Bronchial epithelial cell (primary cell): ENCODE measurements around the gene NBPF14. TPM values are rescaled to one million over a fixed set of nuclear protein-coding genes. Genes with fewer than 3 reads are reported as not detected.
A peak's percentile ranks its signal among the peaks of the same experiment; 100 is the strongest.
"Not testable (repeated sequence)": the region's sequence is repeated elsewhere in the genome, so short reads cannot be mapped to it uniquely, and the experiment has no call there.

Experiments
- DNase-seq: peaks from one replicate; pipeline ENCODE4 v3.0.0-alpha.2; 2010; ENCODE audit warnings: low read depth
- FAIRE-seq: peaks from 2 replicates; lab custom pipeline; 2011; peaks lifted over from hg19 to GRCh38; lab: Jason Lieb, UNC
- H3K27me3 ChIP-seq: 2 replicates; pipeline ENCODE4 v1.5.1; 2011; ENCODE audit warnings: low read length; ENCODE audit not compliant: control insufficient read depth, insufficient read depth
- H3K36me3 ChIP-seq: 2 replicates; pipeline ENCODE4 v1.5.1; 2011; ENCODE audit warnings: low read length; ENCODE audit not compliant: control insufficient read depth, insufficient read depth
- H3K4me3 ChIP-seq: 2 replicates; pipeline ENCODE4 v1.5.1; 2011; ENCODE audit warnings: mild to moderate bottlenecking, low read depth, low read length, control low read depth
- total RNA-seq: library from RNA; depleted of rRNA; stranded (reverse); fragments of >200 nt; gene quantifications from 2 replicates; pipeline ENCODE4 v1.2.1, GENCODE V29; 2014

NBPF14 gene
- total RNA-seq, result 31.9 and 57.6 TPM in 2 replicates

GRCh38 chr1:148595911-148596310 lies at the start of gene NBPF14:
NBPF14 (minus strand) TSS chr1:148596011; CDS start chr1:148595717, 294 bp downstream.
- not testable (repeated sequence) for H3K36me3 ChIP-seq, DNase-seq, H3K4me3 ChIP-seq, H3K27me3 ChIP-seq, FAIRE-seq

GRCh38 chr1:148625451-148625850 lies 29.6 kb upstream of the NBPF14 start:
- H3K36me3 ChIP-seq, DNase-seq, H3K4me3 ChIP-seq, FAIRE-seq, H3K27me3 ChIP-seq: not testable (repeated sequence)

GRCh38 chr1:148618216-148618615 lies 22.4 kb upstream of the NBPF14 start:
- not testable (repeated sequence) for H3K27me3 ChIP-seq, FAIRE-seq, DNase-seq

GRCh38 chr1:148605266-148605665 lies 9.5 kb upstream of the NBPF14 start:
- not testable (repeated sequence) for DNase-seq, FAIRE-seq, H3K27me3 ChIP-seq, H3K36me3 ChIP-seq, H3K4me3 ChIP-seq

More at GRCh38 chr1:148618216-148618615, 22.4 kb upstream of the NBPF14 start:
- H3K4me3 ChIP-seq, H3K36me3 ChIP-seq: not testable (repeated sequence)

GRCh38 chr1:148595360-148595759 lies 451 bp downstream of the NBPF14 start:
- not testable (repeated sequence) for FAIRE-seq, DNase-seq, H3K27me3 ChIP-seq, H3K36me3 ChIP-seq, H3K4me3 ChIP-seq

- not testable (repeated sequence) for H3K27me3 ChIP-seq, H3K36me3 ChIP-seq, FAIRE-seq, DNase-seq, H3K4me3 ChIP-seq
Measured at GRCh38 chr1:148591098-148591497, 4.7 kb downstream of the NBPF14 start.

GRCh38 chr1:148532158-148532557 lies 63.7 kb downstream of the NBPF14 start:
- not testable (repeated sequence) for FAIRE-seq, H3K27me3 ChIP-seq, H3K36me3 ChIP-seq, DNase-seq, H3K4me3 ChIP-seq

GRCh38 chr1:148529101-148529567 lies 66.7 kb downstream of the NBPF14 start:
- not testable (repeated sequence) for FAIRE-seq, H3K36me3 ChIP-seq, H3K27me3 ChIP-seq
- peak overlapping the region; percentile 4 for H3K4me3 ChIP-seq
- DNase-seq, result peak; percentile 76

- FAIRE-seq, H3K4me3 ChIP-seq, DNase-seq, H3K27me3 ChIP-seq, H3K36me3 ChIP-seq: not testable (repeated sequence)
Measured at GRCh38 chr1:148528591-148528990, 67.2 kb downstream of the NBPF14 start.

GRCh38 chr1:148526587-148526986 lies 69.2 kb downstream of the NBPF14 start:
- not testable (repeated sequence) for DNase-seq, H3K36me3 ChIP-seq, FAIRE-seq, H3K4me3 ChIP-seq, H3K27me3 ChIP-seq

GRCh38 chr1:148523205-148524144 lies 72.3 kb downstream of the NBPF14 start:
- not testable (repeated sequence) for DNase-seq

GRCh38 chr1:148522561-148523204 lies 73.1 kb downstream of the NBPF14 start:
- FAIRE-seq, result not testable (repeated sequence)
- peak overlapping the region; percentile 37 for H3K4me3 ChIP-seq

More at GRCh38 chr1:148523205-148524144, 72.3 kb downstream of the NBPF14 start:
- FAIRE-seq, H3K27me3 ChIP-seq, H3K36me3 ChIP-seq: not testable (repeated sequence)
- H3K4me3 ChIP-seq, result peak overlapping the region; percentile 37

GRCh38 chr1:148522072-148522471 lies 73.7 kb downstream of the NBPF14 start:
- peak overlapping the region; percentile 24 for H3K4me3 ChIP-seq
- peak; percentile 75 for DNase-seq
- not testable (repeated sequence) for H3K36me3 ChIP-seq, FAIRE-seq, H3K27me3 ChIP-seq

More at GRCh38 chr1:148522561-148523204, 73.1 kb downstream of the NBPF14 start:
- H3K27me3 ChIP-seq, H3K36me3 ChIP-seq: not testable (repeated sequence)
- peak; percentile 94 for DNase-seq

GRCh38 chr1:148514310-148514709 lies 81.5 kb downstream of the NBPF14 start:
- DNase-seq, H3K27me3 ChIP-seq, H3K4me3 ChIP-seq, H3K36me3 ChIP-seq, FAIRE-seq: not testable (repeated sequence)
